GM19239 (cell line): ENCODE data around the gene CLEC19A.

Experiments
- DNase-seq: peaks from one replicate; pipeline ENCODE4 v3.0.0; 2011; ENCODE audit warnings: low spot score; ENCODE audit not compliant: insufficient read length
- FAIRE-seq: peaks from 2 replicates; lab custom pipeline; 2011; peaks lifted over from hg19 to GRCh38; lab: Jason Lieb, UNC

Gene CLEC19A

GRCh38 chr16:19283637-19284036 is 1.9 kb upstream of the CLEC19A start:
- FAIRE-seq = no peak

GRCh38 chr16:19284207-19284606 is 1.3 kb upstream of the CLEC19A start:
- FAIRE-seq (no peak), DNase-seq (no peak)

More at GRCh38 chr16:19283637-19284036, 1.9 kb upstream of the CLEC19A start:
- DNase-seq = no peak

GRCh38 chr16:19286827-19287226 is 1.3 kb downstream of the CLEC19A start:
- no peak for FAIRE-seq
- DNase-seq = no peak

GRCh38 chr16:19287241-19287640 is 1.7 kb downstream of the CLEC19A start:
- DNase-seq = no peak
- FAIRE-seq = no peak

GRCh38 chr16:19288872-19289799 is 3.6 kb downstream of the CLEC19A start:
- DNase-seq = no peak
- FAIRE-seq = no peak

DNA sequence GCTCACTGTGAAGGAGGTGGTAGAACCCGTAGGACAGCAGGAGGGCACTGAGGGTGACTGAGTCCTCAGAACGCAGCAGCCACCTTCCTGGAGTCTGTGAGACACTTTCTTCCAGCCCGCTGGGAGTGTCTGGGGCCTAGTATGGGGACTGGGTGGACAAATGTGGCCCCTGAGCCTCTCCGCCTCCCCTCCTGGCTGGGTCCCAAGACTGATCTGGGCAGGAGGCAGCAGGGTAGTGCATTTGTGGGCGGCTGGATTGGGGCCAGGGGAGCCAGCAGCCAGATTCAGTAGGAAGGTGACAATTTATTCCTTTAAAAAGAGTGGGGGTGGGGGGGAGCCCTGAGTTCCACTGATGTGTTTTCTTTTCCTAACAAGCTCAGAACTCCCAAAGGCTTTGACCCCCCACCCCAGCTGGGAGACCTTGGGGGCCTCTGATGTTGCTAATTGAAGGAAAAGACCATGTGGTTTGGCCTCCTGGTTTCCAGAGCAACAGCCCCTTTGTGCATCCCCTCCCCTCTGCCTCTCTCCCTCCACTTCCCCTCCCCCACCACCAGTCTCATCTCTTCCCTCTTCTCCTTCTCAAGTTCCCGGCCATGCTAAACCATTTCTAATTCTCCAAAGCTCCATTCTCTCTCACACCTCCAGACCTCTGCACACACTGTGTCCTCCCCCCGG is 4.4 kb downstream of the CLEC19A start:
- DNase-seq (no peak), FAIRE-seq (no peak)

- DNase-seq (no peak), FAIRE-seq (no peak)
These were observed 5.3 kb downstream of the CLEC19A start for GRCh38 chr16:19290860-19291259.

GRCh38 chr16:19291475-19291874 is 5.9 kb downstream of the CLEC19A start:
- no peak for FAIRE-seq
- no peak for DNase-seq

DNA sequence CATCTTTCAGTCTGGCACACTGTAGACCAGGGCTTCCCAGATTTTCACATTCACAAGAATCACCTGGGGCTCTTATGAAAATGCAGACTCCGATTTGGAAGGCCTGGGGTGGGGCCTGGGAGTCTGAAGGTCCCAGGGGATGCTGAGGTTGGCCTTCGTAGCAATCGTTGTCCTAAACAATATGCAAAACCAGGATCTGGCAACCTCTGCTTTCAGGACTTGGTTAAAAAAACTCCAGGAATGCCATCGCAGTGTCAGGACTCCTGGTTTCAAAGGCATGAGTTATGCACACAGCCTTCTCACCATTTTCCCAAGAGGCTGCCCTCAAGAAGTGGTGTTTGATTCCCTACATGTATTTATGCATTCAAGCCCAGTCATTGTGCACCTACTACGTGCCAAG is 6.7 kb downstream of the CLEC19A start:
- no peak for FAIRE-seq
- DNase-seq = no peak

DNA sequence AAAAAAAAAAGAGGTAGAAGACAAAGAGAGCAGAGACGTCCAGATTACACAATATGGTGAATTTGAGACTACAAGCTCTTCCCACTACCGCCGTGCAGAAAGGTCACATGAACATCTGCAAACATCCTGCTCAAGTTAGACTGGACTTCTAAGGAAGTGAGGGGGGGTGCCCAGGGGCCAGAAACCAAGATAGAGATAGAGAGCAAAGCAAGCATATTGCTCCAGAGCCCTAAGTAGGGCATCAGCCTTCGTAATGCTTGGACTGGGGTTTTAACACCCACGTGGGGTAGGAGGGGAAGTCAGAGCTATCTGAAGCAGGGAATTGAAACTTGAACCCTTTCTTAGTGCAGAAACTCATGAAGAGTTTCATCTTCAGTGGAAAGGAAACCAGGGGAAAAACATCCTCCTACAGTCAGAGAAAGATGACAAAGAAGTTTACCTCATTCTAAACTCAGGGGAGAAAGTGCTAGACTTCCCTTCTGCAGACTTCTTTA is 8.7 kb downstream of the CLEC19A start:
- FAIRE-seq (peak; percentile 80), DNase-seq (peak; percentile 42)

DNA sequence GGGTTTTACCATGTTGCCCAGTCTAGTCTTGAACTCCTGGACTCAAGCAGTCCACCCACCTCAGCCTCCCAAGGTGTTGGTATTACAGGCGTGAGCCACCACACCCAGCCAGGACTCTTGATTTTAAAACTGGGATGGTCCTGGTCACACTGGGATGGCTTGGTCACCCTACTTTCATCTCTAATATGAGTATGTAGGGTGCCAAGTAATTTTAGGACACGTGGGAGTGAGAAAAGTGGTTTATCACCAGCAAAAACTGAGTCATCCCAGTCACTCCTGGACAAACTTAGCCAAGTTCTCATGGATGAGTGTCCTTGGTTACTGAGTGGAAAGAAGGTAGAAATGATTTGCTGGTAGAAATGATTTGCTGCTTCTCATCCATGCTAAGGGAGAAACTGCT is 9.9 kb downstream of the CLEC19A start:
- FAIRE-seq (no peak), DNase-seq (no peak)

GRCh38 chr16:19297454-19297853 is 11.9 kb downstream of the CLEC19A start:
- FAIRE-seq = no peak
- no peak for DNase-seq

DNA sequence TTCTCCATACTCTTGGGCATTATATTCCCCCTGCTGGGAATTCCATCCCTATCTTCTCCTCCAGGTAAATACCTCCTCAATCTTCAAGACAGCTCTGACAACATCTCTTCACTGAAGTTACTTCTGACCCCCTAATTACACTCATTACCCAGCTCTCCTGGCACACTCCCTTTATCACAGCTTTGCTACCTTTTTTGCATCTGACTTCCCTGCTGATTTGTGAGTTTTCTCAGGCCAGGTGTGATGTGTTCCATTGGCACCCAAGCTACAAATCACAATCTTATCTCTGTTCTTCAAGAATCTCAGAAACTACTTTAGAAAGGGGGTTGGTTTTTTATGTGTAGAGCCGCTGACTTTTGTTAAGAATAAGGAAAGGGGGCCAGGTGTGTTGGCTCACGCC is 14.0 kb downstream of the CLEC19A start:
- FAIRE-seq = no peak
- no peak for DNase-seq

DNA sequence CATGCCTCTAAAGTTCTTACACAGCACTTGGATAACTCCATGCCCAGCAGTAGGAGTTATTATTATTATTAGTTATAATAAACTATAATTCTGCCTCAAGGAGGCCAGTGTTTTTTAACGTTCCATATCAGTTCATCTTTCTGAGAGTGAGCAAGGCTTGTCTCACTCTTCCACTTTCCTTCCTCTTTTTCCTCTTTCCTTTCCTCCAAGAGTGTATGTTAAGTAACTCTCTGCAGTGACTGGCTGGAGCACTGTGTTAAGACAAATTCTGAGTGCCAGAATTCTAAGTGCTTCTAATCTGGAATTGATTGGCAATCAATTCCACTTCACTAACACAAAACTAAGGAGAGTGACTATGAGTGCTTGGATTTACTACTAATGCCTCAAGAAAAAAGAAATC is 16.4 kb downstream of the CLEC19A start:
- DNase-seq (no peak), FAIRE-seq (no peak)

- FAIRE-seq (no peak), DNase-seq (no peak)
These were observed 19.2 kb downstream of the CLEC19A start for GRCh38 chr16:19304750-19305149.

- FAIRE-seq = no peak
- no peak for DNase-seq
These were observed 19.9 kb downstream of the CLEC19A start for GRCh38 chr16:19305443-19305842.

DNA sequence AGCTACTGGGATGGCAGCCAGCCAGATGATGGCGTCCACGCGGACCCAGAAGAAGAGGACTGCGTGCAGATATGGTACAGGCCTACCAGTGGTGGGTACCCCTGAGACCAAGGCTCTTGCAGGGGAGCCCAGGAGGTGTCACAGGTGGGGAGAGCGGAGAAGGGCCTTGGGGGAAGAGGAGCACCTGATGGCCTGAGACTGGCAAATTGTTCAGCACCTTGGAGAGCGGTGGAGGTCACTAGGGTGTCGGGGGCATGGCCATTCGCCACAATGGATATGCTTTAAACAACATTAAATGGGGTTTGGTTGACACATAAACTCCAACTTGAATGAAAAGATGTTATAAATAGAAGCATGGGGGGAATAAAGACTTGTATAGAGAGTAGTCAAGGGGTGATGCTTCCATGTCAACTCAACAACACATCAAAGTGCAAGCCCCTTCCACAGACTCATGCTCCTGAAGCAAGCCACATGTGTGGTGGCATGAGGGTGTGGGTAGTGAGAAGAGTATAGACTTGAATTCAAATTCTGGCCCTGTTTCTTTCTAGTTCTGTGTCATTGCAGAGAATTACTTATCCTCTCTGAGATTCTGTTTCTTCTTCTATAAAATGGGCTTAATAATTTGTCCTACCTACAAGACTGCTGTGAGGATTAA is 22.2 kb downstream of the CLEC19A start:
- DNase-seq (no peak), FAIRE-seq (no peak)

GRCh38 chr16:19308392-19308791 is 22.9 kb downstream of the CLEC19A start:
- FAIRE-seq (no peak), DNase-seq (no peak)

GRCh38 chr16:19309178-19309577 is 23.6 kb downstream of the CLEC19A start:
- no peak for FAIRE-seq

GRCh38 chr16:19314718-19315425 is 29.3 kb downstream of the CLEC19A start:
- no peak for FAIRE-seq
- no peak for DNase-seq

More at GRCh38 chr16:19309178-19309577, 23.6 kb downstream of the CLEC19A start:
- DNase-seq = no peak
